HEK293T (cell line): Measurements from ENCODE around the gene ACADS.

Source experiments
- CTCF ChIA-PET: fragments of 350-600 bp; formaldehyde crosslinking; extraction: SDS; loops from one replicate; lab custom pipeline; 2021; ENCODE audit warnings: antibody characterized with exemption, inconsistent platforms; lab: Yijun Ruan, JAX
- POLR2A ChIA-PET: fragments of 350-600 bp; formaldehyde crosslinking; extraction: SDS; loops from one replicate; lab custom pipeline; 2020; ENCODE audit warnings: antibody characterized with exemption, inconsistent platforms; lab: Yijun Ruan, JAX
- DNase-seq: peaks from one replicate; pipeline ENCODE4 v3.0.0; 2012; ENCODE audit warnings: mixed read lengths; ENCODE audit errors: extremely low spot score
- ARNT ChIP-seq: fragments of 450-650 bp; IDR thresholded peaks from 2 replicates; pipeline ENCODE4 v1.6.1; 2017; ENCODE audit warnings: mild to moderate bottlenecking
- BHLHE40 ChIP-seq: fragments of 450-650 bp; IDR thresholded peaks from 2 replicates; pipeline ENCODE4 v1.6.1; 2016; ENCODE audit warnings: mild to moderate bottlenecking, moderate library complexity, borderline replicate concordance
- CTBP1 ChIP-seq: fragments of 450-650 bp; IDR thresholded peaks from 2 replicates; pipeline ENCODE4 v1.6.1; 2016; ENCODE audit warnings: borderline replicate concordance
- ELF4 ChIP-seq: fragments of 450-650 bp; IDR thresholded peaks from 2 replicates; pipeline ENCODE4 v1.6.1; 2017; ENCODE audit warnings: antibody characterized with exemption
- FOXA1 ChIP-seq: fragments of 450-650 bp; IDR thresholded peaks from 2 replicates; pipeline ENCODE4 v1.6.1; 2016; ENCODE audit warnings: mild to moderate bottlenecking
- FOXK2 ChIP-seq: fragments of 450-650 bp; IDR thresholded peaks from 2 replicates; pipeline ENCODE4 v1.6.1; 2016; ENCODE audit warnings: mild to moderate bottlenecking
- FOXM1 ChIP-seq: fragments of 450-650 bp; IDR thresholded peaks from 2 replicates; pipeline ENCODE4 v1.6.1; 2017; ENCODE audit warnings: mild to moderate bottlenecking, borderline replicate concordance
- HDGF ChIP-seq: fragments of 450-650 bp; IDR thresholded peaks from 2 replicates; pipeline ENCODE4 v1.6.1; 2017; ENCODE audit warnings: antibody characterized with exemption, borderline replicate concordance
- L3MBTL2 ChIP-seq: fragments of 450-650 bp; conservative IDR thresholded peaks from 2 replicates; pipeline ENCODE4 v1.6.1; 2016; ENCODE audit warnings: mild to moderate bottlenecking
- LEF1 ChIP-seq: fragments of 450-650 bp; IDR thresholded peaks from 2 replicates; pipeline ENCODE4 v1.6.1; 2017; ENCODE audit warnings: mild to moderate bottlenecking, borderline replicate concordance
- NFRKB ChIP-seq: fragments of 450-650 bp; IDR thresholded peaks from 2 replicates; pipeline ENCODE4 v1.6.1; 2016; ENCODE audit warnings: mild to moderate bottlenecking, moderate library complexity
- SP1 ChIP-seq: fragments of 450-650 bp; IDR thresholded peaks from 2 replicates; pipeline ENCODE4 v1.6.1; 2017
- SUZ12 ChIP-seq: fragments of 450-650 bp; IDR thresholded peaks from 2 replicates; pipeline ENCODE4 v1.6.1; 2016; ENCODE audit warnings: mild to moderate bottlenecking
- TARDBP ChIP-seq: fragments of 450-650 bp; IDR thresholded peaks from 2 replicates; pipeline ENCODE4 v1.6.1; 2016
- ZNF384 ChIP-seq: fragments of 450-650 bp; IDR thresholded peaks from 2 replicates; pipeline ENCODE4 v1.6.1; 2016
- TF ChIP-seq, protein P1 (sequence below): fragments of 450-650 bp; IDR thresholded peaks from 2 replicates; pipeline ENCODE4 v1.6.1; 2016

Gene ACADS

GRCh38 chr12:120710805-120711296, 14.8 kb upstream of the ACADS start:
- CTCF ChIA-PET = interaction anchor here (1.1 kb wide), 1 partner anchor 62 kb away, joined by 3 read pairs; no protein-coding TSS in a partner anchor
- DNase-seq = peak; percentile 42
- TF ChIP-seq ELF4 (no peak), NFRKB (no peak), ARNT (no peak), L3MBTL2 (no peak), SUZ12 (no peak), FOXM1 (no peak), LEF1 (no peak), TARDBP (no peak), SP1 (no peak), BHLHE40 (no peak), ZNF384 (no peak), HDGF (no peak), FOXK2 (no peak), FOXA1 (no peak), CTBP1 (no peak)
- TF ChIP-seq, protein P1, sequence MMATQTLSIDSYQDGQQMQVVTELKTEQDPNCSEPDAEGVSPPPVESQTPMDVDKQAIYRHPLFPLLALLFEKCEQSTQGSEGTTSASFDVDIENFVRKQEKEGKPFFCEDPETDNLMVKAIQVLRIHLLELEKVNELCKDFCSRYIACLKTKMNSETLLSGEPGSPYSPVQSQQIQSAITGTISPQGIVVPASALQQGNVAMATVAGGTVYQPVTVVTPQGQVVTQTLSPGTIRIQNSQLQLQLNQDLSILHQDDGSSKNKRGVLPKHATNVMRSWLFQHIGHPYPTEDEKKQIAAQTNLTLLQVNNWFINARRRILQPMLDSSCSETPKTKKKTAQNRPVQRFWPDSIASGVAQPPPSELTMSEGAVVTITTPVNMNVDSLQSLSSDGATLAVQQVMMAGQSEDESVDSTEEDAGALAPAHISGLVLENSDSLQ = no peak
- POLR2A ChIA-PET = interaction anchor here (1.0 to 1.7 kb wide), 4 partner anchors 14 to 130 kb away, joined by 3 to 4 read pairs (median 4); partner anchors contain the start of genes ACADS, MLEC and POP5

DNA sequence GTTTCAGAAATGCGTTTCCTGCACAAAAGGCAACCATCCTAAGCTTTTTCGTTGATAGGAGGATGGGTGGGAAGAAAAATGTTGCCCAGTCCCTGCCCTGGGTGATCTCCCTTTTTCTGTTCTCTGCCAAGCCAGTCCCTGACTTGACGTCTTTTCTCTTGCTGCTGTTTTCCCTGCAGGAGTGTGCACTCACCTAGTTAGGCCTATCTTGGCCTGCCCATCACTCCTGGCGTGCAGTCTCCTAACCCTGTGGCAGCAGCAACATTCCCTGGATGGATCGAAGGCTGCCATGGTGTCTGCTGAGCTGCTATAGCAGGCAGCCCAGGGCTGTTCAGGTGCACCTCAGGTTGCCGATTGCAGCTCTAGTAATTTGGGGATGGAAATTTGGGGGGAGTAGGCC, 14.2 kb upstream of the ACADS start:
- DNase-seq = no peak
- POLR2A ChIA-PET = interaction anchor here (1.1 to 1.7 kb wide), 2 partner anchors 23 to 130 kb away, joined by 4 read pairs; partner anchors contain the start of gene POP5
- CTCF ChIA-PET = interaction anchor here (0.6 to 1.1 kb wide), 2 partner anchors 20 to 62 kb away, joined by 3 read pairs; no protein-coding TSS in a partner anchor

DNA sequence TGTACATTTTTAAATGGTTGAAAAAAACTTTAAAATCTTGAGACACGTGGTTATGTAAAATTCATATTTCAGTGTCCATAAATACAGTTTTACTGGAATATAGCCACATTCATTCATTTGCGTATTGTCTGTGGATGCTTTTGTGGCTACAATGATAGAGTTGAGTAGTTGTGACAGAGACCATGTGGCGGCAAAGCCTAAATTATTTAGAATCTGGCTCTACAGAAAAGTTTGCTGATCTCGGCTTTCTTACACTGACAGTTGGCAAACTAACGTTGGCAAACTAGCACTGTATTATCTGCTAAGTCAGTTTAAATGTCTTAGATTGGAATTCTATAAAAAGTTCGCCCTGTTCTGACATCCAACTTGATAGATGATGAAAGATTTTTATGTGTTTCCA, 13.0 kb upstream of the ACADS start:
- DNase-seq = no peak
- ChIA-PET CTCF (no interaction called here), POLR2A (no interaction called here)
- no peak for TF ChIP-seq SP1
- no peak for TF ChIP-seq NFRKB
- TF ChIP-seq LEF1 = no peak
- no peak for TF ChIP-seq L3MBTL2
- TF ChIP-seq CTBP1 = no peak
- TF ChIP-seq ELF4 = no peak

More for the DNA sequence above, 14.2 kb upstream of the ACADS start:
- TF ChIP-seq FOXM1 = no peak
- no peak for TF ChIP-seq LEF1
- TF ChIP-seq FOXA1 = no peak
- no peak for TF ChIP-seq ELF4
- TF ChIP-seq ZNF384 = no peak

GRCh38 chr12:120713861-120714482, 11.7 kb upstream of the ACADS start:
- ChIA-PET CTCF (no interaction called here), POLR2A (no interaction called here)
- TF ChIP-seq HDGF = no peak
- TF ChIP-seq, protein P1 = no peak
- TF ChIP-seq ARNT = no peak
- no peak for TF ChIP-seq BHLHE40
- no peak for TF ChIP-seq CTBP1
- no peak for TF ChIP-seq SP1
- no peak for TF ChIP-seq ZNF384
- TF ChIP-seq FOXM1 = no peak
- no peak for TF ChIP-seq SUZ12
- TF ChIP-seq LEF1 = no peak
- TF ChIP-seq TARDBP = no peak
- TF ChIP-seq FOXA1 = no peak
- no peak for TF ChIP-seq NFRKB
- TF ChIP-seq FOXK2 = no peak
- TF ChIP-seq L3MBTL2 = no peak
- DNase-seq = peak; percentile 78

- ChIA-PET CTCF (no interaction called here), POLR2A (no interaction called here)
- TF ChIP-seq NFRKB = no peak
- no peak for TF ChIP-seq L3MBTL2
- no peak for TF ChIP-seq FOXM1
- TF ChIP-seq SP1 = no peak
- no peak for TF ChIP-seq ARNT
- TF ChIP-seq BHLHE40 = no peak
- no peak for DNase-seq
Measured at GRCh38 chr12:120718055-120718454, 7.6 kb upstream of the ACADS start.

GRCh38 chr12:120719072-120719471, 6.6 kb upstream of the ACADS start:
- no peak for DNase-seq
- POLR2A ChIA-PET = no interaction called here
- TF ChIP-seq TARDBP = no peak
- TF ChIP-seq FOXM1 = no peak
- no peak for TF ChIP-seq ARNT
- TF ChIP-seq ELF4 = no peak
- TF ChIP-seq FOXK2 = no peak
- TF ChIP-seq CTBP1 = no peak
- TF ChIP-seq BHLHE40 = no peak
- TF ChIP-seq HDGF = no peak
- no peak for TF ChIP-seq SP1
- TF ChIP-seq, protein P1 = no peak
- no peak for TF ChIP-seq SUZ12
- TF ChIP-seq LEF1 = no peak
- no peak for TF ChIP-seq L3MBTL2
- no peak for TF ChIP-seq FOXA1
- no peak for TF ChIP-seq NFRKB
- CTCF ChIA-PET = no interaction called here
